ENCODE data around the gene PRPF6. TPM values are rescaled to one million over a fixed set of nuclear protein-coding genes. Genes with fewer than 3 reads are reported as not detected.
A peak's percentile ranks its signal among the peaks of the same experiment; 100 is the strongest.

The PRPF6 gene
- polyA plus RNA-seq (2011; rRNA removed) (38.5 and 47.5 TPM in 2 replicates), polyA minus RNA-seq (2011; rRNA and poly(A)+ RNA removed) (49.9 and 56.3 TPM in 2 replicates)

GRCh38 chr20:63980806-63981728 lies at the start of gene PRPF6:
Gene PRPF6 (plus strand): TSS chr20:63981132. CDS start chr20:63981246, 114 bp downstream.
- Histone ChIP-seq H3K9me3 (ENCODE audit: control insufficient read depth, insufficient read depth, low read length) (no peaks in the 10 kb centered on the region; the same call in 1 of the 2 replicates), H3K4me3 (ENCODE audit: low read depth, low read length) (peak within 1 kb of the TSS; percentile 78), H3K27ac (ENCODE audit: low read depth, low read length) (peak within 1 kb of the TSS; percentile 65), H3K27me3 (ENCODE audit: control insufficient read depth, insufficient read depth, low read length) (no peaks in the 10 kb centered on the region)
- peak; percentile 80 for DNase-seq (ENCODE audit: low read depth, low spot score)
- CTCF ChIA-PET: interaction anchor here (0.6 to 1.8 kb wide), 22 partner anchors 8 to 444 kb away, joined by 3 to 8 read pairs (median 5); partner anchors contain the start of genes PTK6, STMN3 and TPD52L2
- POLR2A ChIA-PET: no interaction called here
- TF ChIP-seq CTCF (IDR thresholded peaks at IDR 0.05; ENCODE audit: low read depth, low read length): peak; percentile 92

- Histone ChIP-seq H3K27ac (ENCODE audit: low read depth, low read length) (no peak overlapping the region), H3K9me3 (ENCODE audit: control insufficient read depth, insufficient read depth, low read length) (no peaks in the 10 kb centered on the region; the same call in 1 of the 2 replicates), H3K4me3 (ENCODE audit: low read depth, low read length) (no peak overlapping the region), H3K27me3 (ENCODE audit: control insufficient read depth, insufficient read depth, low read length) (no peaks in the 10 kb centered on the region)
- TF ChIP-seq CTCF (IDR thresholded peaks at IDR 0.05; ENCODE audit: low read depth, low read length): no peak
- CTCF ChIA-PET: no interaction called here
- no peak for DNase-seq (ENCODE audit: low read depth, low spot score)
- POLR2A ChIA-PET: interaction anchor here (0.6 to 0.7 kb wide), 2 partner anchors 9 to 19 kb away, joined by 4 read pairs; no protein-coding TSS in a partner anchor
Observed at GRCh38 chr20:63931735-63932134, 49.2 kb upstream of the PRPF6 start.

- DNase-seq (ENCODE audit: low read depth, low spot score): no peak
- ChIA-PET CTCF (no interaction called here), POLR2A (interaction anchor here (0.6 kb wide), 1 partner anchor 10 kb away, joined by 4 read pairs; no protein-coding TSS in a partner anchor)
- H3K9me3 ChIP-seq (ENCODE audit: control insufficient read depth, insufficient read depth, low read length): no peaks in the 10 kb centered on the region; the same call in 1 of the 2 replicates
- no peak for TF ChIP-seq CTCF (IDR thresholded peaks at IDR 0.05; ENCODE audit: low read depth, low read length)
- no peak overlapping the region for H3K4me3 ChIP-seq (ENCODE audit: low read depth, low read length)
- H3K27ac ChIP-seq (ENCODE audit: low read depth, low read length): no peak overlapping the region
- no peaks in the 10 kb centered on the region for H3K27me3 ChIP-seq (ENCODE audit: control insufficient read depth, insufficient read depth, low read length)
Observed at GRCh38 chr20:63932606-63933160, 48.2 kb upstream of the PRPF6 start.

- Histone ChIP-seq H3K27me3 (ENCODE audit: control insufficient read depth, insufficient read depth, low read length) (no peaks in the 10 kb centered on the region), H3K4me3 (ENCODE audit: low read depth, low read length) (no peak overlapping the region), H3K9me3 (ENCODE audit: control insufficient read depth, insufficient read depth, low read length) (peaks cover 4% of the 10 kb centered on the region; the same call in 1 of the 2 replicates), H3K27ac (ENCODE audit: low read depth, low read length) (no peak overlapping the region)
- POLR2A ChIA-PET: no interaction called here
- CTCF ChIA-PET: no interaction called here
- TF ChIP-seq CTCF (IDR thresholded peaks at IDR 0.05; ENCODE audit: low read depth, low read length): no peak
- no peak for DNase-seq (ENCODE audit: low read depth, low spot score)
Observed at GRCh38 chr20:63933646-63934045, 47.3 kb upstream of the PRPF6 start.
